Measurements from ENCODE around the gene KRTAP23-1.

The KRTAP23-1 gene

GRCh38 chr21:30354308-30355005 lies 6.1 kb upstream of the KRTAP23-1 start:
- no peak for TF ChIP-seq CTCF (IDR thresholded peaks at IDR 0.05; ENCODE audit: low read depth, low read length)

GRCh38 chr21:30351534-30351933 lies 3.1 kb upstream of the KRTAP23-1 start:
- no peak for TF ChIP-seq CTCF (IDR thresholded peaks at IDR 0.05; ENCODE audit: low read depth, low read length)
- DNase-seq (ENCODE audit: extremely low read depth, low read depth): no peak

More at GRCh38 chr21:30354308-30355005, 6.1 kb upstream of the KRTAP23-1 start:
- DNase-seq (ENCODE audit: extremely low read depth, low read depth): no peak

- no peak for TF ChIP-seq CTCF (IDR thresholded peaks at IDR 0.05; ENCODE audit: low read depth, low read length)
- DNase-seq (ENCODE audit: extremely low read depth, low read depth): no peak
Observed at GRCh38 chr21:30349572-30349971, 1.2 kb upstream of the KRTAP23-1 start.

- DNase-seq (ENCODE audit: extremely low read depth, low read depth): no peak
- no peak for TF ChIP-seq CTCF (IDR thresholded peaks at IDR 0.05; ENCODE audit: low read depth, low read length)
Observed at GRCh38 chr21:30345014-30345413, 3.4 kb downstream of the KRTAP23-1 start.

DNA sequence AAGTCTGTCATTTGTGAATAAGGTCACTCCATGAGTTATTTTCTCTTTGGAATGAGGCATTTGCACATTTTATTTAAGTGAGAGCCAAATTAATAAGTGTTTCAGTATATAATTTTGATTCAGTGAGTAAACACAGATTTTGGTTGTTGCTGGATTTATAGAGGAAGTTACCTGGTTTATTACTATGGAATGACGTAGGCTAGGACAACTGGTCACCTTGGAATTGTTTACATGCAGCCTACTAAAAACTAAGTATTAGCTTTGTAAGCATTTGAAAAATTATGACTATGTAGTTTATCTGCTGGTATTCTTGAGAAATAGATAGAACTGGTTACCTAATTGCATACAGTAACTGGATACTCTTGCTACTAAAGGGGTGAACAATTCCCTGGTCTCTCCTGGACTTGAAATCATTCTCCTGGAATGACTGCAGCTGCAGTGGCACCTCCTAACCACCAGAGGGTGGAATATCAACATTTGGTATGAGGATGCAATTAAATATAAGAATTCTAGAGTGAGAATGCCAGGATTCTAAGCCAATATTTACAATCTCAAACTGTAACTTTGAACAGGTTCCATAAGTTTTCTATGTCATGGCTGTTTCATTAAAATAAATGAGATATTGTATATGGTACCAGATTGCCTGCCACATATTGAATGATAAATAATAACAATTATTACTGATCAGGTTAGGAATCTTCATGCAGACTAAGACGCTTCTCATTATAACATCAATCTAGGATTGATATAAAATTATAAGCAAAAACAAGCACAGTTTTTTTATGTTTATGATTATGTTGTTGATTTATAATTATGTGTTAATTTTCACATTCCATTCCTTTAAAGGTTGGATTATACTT lies 7.5 kb downstream of the KRTAP23-1 start:
- peak; percentile 38 for TF ChIP-seq CTCF (IDR thresholded peaks at IDR 0.05; ENCODE audit: low read depth, low read length)
- no peak for DNase-seq (ENCODE audit: extremely low read depth, low read depth)

- no peak for TF ChIP-seq CTCF (IDR thresholded peaks at IDR 0.05; ENCODE audit: low read depth, low read length)
- DNase-seq (ENCODE audit: extremely low read depth, low read depth): no peak
Observed at GRCh38 chr21:30338717-30339116, 9.7 kb downstream of the KRTAP23-1 start.

GRCh38 chr21:30337772-30338171 lies 10.6 kb downstream of the KRTAP23-1 start:
- no peak for TF ChIP-seq CTCF (IDR thresholded peaks at IDR 0.05; ENCODE audit: low read depth, low read length)
- no peak for DNase-seq (ENCODE audit: extremely low read depth, low read depth)

Measured in AG09319 (cell line).